Osteocyte (in vitro differentiated cells): Measurements from ENCODE around the gene SLC1A2. TPM values are rescaled to one million over a fixed set of nuclear protein-coding genes. Genes with fewer than 3 reads are reported as not detected.

Experiments
- DNase-seq: peaks from one replicate; pipeline ENCODE4 v3.0.0; 2021; ENCODE audit warnings: mixed read lengths; ENCODE audit not compliant: unreplicated experiment; ENCODE audit errors: extremely low spot score
- H3K27ac Mint-ChIP-seq: one replicate; pipeline ENCODE4 v1.8.0; 2021; ENCODE audit warnings: mild to moderate bottlenecking, mixed read lengths; ENCODE audit not compliant: unreplicated experiment
- H3K27me3 Mint-ChIP-seq: one replicate; pipeline ENCODE4 v1.8.0; 2021; ENCODE audit warnings: mixed read lengths; ENCODE audit not compliant: unreplicated experiment
- H3K36me3 Mint-ChIP-seq: one replicate; pipeline ENCODE4 v1.8.0; 2021; ENCODE audit warnings: mixed read lengths; ENCODE audit not compliant: unreplicated experiment
- H3K4me1 Mint-ChIP-seq: one replicate; pipeline ENCODE4 v1.8.0; 2021; ENCODE audit warnings: mixed read lengths; ENCODE audit not compliant: unreplicated experiment
- H3K4me3 Mint-ChIP-seq: one replicate; pipeline ENCODE4 v1.8.0; 2021; ENCODE audit warnings: mild to moderate bottlenecking, moderate library complexity, mixed read lengths; ENCODE audit not compliant: unreplicated experiment
- H3K9me3 Mint-ChIP-seq: one replicate; pipeline ENCODE4 v1.8.0; 2021; ENCODE audit warnings: mixed read lengths; ENCODE audit not compliant: unreplicated experiment
- CTCF ChIP-seq: fragments of 200-600 bp; sonication (generic); IDR thresholded peaks from 2 replicates; pipeline ENCODE4 v1.5.0; 2021; ENCODE audit warnings: antibody characterized with exemption, mild to moderate bottlenecking, moderate library complexity
- total RNA-seq: library from RNA; stranded (reverse); gene quantifications from 2 replicates; pipeline ENCODE4 v1.2.1, GENCODE V29; 2021

SLC1A2 gene
- total RNA-seq, 1 donor from 2014 or later = 0.32 TPM

- H3K9me3 Mint-ChIP-seq = no peaks in the 10 kb centered on the region
- no peak for DNase-seq
- no peaks in the 10 kb centered on the region for H3K27me3 Mint-ChIP-seq
- H3K4me1 Mint-ChIP-seq = peaks cover 6% of the 10 kb centered on the region
- no peak overlapping the region for H3K4me3 Mint-ChIP-seq
- TF ChIP-seq CTCF = no peak
- H3K36me3 Mint-ChIP-seq = no peaks in the 10 kb centered on the region
- no peak overlapping the region for H3K27ac Mint-ChIP-seq
Measured at GRCh38 chr11:35243774-35244173, 175.6 kb downstream of the SLC1A2 start.

GRCh38 chr11:35242412-35243242 lies 176.7 kb downstream of the SLC1A2 start:
- Mint-ChIP-seq H3K27me3 (no peaks in the 10 kb centered on the region), H3K36me3 (no peaks in the 10 kb centered on the region), H3K4me1 (peaks cover 11% of the 10 kb centered on the region), H3K4me3 (no peak overlapping the region), H3K27ac (no peak overlapping the region), H3K9me3 (no peaks in the 10 kb centered on the region)
- TF ChIP-seq CTCF = no peak
- no peak for DNase-seq

- DNase-seq = no peak
- Mint-ChIP-seq H3K36me3 (no peaks in the 10 kb centered on the region), H3K27me3 (no peaks in the 10 kb centered on the region), H3K4me1 (peaks cover 16% of the 10 kb centered on the region), H3K27ac (no peak overlapping the region), H3K9me3 (no peaks in the 10 kb centered on the region), H3K4me3 (no peak overlapping the region)
- TF ChIP-seq CTCF = no peak
Measured at GRCh38 chr11:35241531-35241930, 177.8 kb downstream of the SLC1A2 start.

GRCh38 chr11:35241083-35241482 lies 178.3 kb downstream of the SLC1A2 start:
- Mint-ChIP-seq H3K36me3 (no peaks in the 10 kb centered on the region), H3K27ac (no peak overlapping the region), H3K9me3 (no peaks in the 10 kb centered on the region), H3K4me1 (peaks cover 16% of the 10 kb centered on the region), H3K27me3 (no peaks in the 10 kb centered on the region), H3K4me3 (no peak overlapping the region)
- no peak for DNase-seq
- no peak for TF ChIP-seq CTCF

- peaks cover 7% of the 10 kb centered on the region for H3K9me3 Mint-ChIP-seq
- no peak overlapping the region for H3K4me3 Mint-ChIP-seq
- DNase-seq = no peak
- no peaks in the 10 kb centered on the region for H3K27me3 Mint-ChIP-seq
- no peak for TF ChIP-seq CTCF
- peaks cover 16% of the 10 kb centered on the region for H3K4me1 Mint-ChIP-seq
- H3K27ac Mint-ChIP-seq = no peak overlapping the region
- peaks cover 3% of the 10 kb centered on the region for H3K36me3 Mint-ChIP-seq
Measured at GRCh38 chr11:35239471-35240075, 179.8 kb downstream of the SLC1A2 start.
